ENCODE data around the gene MEGF11.

Gene MEGF11

DNA sequence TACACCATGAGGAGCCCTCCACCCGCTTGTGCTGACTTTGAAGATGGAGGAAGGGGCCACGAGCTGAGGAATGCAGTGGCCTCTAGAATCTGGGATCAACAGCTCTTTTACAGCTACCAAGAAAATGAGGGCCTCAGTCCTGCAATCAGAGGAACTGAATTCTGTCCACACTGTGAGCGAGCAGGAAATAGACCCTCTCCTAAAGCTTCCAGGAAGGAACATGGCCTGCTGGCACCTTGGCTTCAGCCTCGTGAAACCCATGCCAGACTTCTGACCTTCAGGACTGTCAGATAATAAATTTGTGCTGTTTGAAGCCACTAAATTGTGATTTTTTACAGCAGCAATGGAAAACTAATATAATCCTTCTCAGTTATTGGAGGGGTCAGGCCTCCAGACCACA is 322.3 kb downstream of the MEGF11 start:
- no peak for DNase-seq

DNA sequence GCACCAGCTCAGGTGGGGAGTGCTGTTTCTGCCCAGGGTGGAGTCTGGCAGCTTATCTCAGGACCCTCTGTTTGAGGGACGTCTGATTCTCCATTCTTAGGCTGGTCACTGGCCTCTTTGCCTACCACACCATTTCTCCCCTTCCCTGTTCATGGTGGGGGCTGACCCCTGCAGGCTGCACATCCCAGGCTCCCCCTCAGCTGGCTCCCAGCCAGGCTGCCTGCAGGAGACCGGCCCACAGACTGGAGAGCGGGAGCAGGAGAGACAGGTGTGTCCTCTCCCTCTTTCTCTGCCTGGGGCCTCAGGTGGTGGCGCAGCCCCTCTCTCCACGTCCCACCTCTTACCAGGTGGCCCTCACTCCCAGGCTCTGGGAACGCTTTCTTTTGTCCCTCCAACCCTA is 323.4 kb downstream of the MEGF11 start:
- DNase-seq, result no peak

GRCh38 chr15:65929573-65929972 is 324.0 kb downstream of the MEGF11 start:
- no peak for DNase-seq

- DNase-seq, result no peak
Observed at GRCh38 chr15:65927545-65927944, 326.0 kb downstream of the MEGF11 start.

DNA sequence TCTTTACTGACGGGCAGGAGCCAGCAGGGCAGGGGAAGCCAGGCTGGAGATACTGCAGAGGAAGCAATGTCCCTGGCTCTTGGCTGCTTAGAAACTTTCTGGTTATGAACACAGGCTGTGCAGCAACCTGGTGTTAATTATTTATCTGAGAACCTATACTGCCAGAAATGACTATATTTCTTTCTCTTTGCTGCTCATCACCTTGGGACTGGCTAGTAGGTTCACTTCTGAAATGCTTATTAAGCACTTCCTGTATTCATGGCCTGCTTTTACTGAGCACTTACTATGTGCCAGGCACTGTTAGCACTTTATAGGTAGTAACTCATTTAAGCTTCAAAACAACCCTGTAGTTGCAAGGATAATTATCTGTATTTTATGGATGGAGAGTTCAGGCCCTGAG is 326.7 kb downstream of the MEGF11 start:
- no peak for DNase-seq

DNA sequence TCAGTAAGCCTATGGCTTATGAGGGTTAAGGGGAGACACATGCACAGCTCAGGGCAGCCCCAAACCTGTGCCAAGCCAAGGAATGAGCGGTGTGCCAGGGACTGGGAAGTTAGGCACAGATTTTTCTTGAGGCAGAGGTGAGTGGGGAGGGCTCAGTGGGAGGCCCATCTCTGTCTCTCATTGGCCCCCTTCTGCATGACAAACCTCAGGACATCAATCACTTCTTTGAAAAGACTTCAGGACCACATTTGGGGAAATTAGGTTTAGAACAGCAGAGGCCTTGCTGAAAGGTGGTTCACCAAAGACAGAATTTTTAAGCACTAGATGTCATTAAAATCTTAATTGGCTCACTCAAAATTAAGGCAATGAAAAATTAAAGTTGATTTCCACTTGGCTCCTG is 327.1 kb downstream of the MEGF11 start:
- no peak for DNase-seq

- DNase-seq, result no peak
Observed at GRCh38 chr15:65925338-65925737, 328.2 kb downstream of the MEGF11 start.

GRCh38 chr15:65924004-65924403 is 329.5 kb downstream of the MEGF11 start:
- DNase-seq, result no peak

GRCh38 chr15:65923264-65923663 is 330.3 kb downstream of the MEGF11 start:
- no peak for DNase-seq

DNA sequence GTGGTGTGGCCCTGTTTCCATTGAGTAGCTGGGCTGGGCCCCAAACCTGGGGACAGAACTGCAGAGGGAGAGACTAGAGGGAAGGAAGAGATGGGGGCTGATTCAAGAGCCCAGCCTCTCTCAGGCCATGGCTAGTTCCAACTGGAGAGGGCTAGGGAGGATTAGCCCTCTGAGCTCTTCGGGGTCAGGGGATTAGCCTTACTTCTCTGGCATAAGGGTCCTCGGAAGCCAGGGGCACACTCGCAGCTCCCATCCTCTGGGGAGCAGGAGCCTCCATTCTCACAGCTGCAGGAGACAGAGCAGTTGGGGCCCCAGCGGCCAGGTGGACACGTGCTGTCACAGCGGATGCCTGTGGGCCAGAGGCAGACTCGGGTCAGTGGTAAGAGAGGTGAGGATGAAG is 330.9 kb downstream of the MEGF11 start:
- no peak for DNase-seq

DNA sequence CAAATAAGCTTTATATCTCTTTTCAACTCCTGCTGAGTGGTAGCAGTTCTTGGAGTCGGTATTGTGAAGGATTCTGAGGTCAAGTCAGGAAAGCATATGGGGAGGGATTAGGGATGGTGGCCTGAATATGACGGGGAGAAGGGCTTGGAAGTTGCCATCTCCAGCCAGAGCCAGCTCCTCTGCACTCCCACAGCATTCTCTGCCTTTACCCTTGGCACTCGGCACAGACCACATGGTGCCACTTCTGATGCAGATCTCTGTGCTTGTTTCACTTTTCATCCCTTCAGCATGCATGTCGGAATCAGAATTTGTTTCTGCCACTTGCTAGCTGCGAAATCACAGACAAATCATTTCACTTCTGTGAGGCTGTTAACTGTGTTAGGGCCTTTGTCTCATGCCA is 331.8 kb downstream of the MEGF11 start:
- DNase-seq, result no peak

- no peak for DNase-seq
Observed at GRCh38 chr15:65920825-65921309, 332.7 kb downstream of the MEGF11 start.

- DNase-seq, result no peak
Observed at GRCh38 chr15:65920121-65920520, 333.4 kb downstream of the MEGF11 start.

GRCh38 chr15:65919353-65919752 is 334.2 kb downstream of the MEGF11 start:
- DNase-seq, result no peak

- DNase-seq, result no peak
Observed at GRCh38 chr15:65918945-65919344, 334.6 kb downstream of the MEGF11 start.

DNA sequence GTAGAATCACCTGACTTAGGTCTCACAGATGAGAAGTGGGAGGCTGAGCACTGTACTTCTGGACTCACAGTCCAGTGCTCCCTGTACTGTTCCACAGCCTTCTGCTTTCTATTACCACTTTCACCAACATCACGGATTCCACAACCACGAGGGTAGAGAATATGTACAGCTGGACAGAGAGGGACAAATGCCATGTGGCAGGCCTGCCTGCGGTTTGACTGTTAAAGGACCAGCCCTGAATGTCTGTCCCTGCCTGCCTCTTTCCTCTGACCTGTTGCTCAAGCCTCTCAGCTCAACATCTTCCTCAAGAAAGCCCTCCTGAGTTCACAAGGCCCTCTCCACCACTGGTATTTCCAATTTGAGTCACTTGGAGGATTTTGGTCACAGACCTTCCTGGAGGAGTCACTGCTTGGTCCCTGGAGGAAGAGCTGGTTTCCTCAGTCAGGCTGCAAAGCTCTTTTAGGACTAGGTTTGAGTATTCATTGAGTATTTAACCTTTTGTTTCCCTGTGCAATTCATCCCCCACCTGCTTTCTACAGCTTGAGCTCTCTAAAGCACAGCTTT is 335.1 kb downstream of the MEGF11 start:
- no peak for DNase-seq

GRCh38 chr15:65917936-65918335 is 335.6 kb downstream of the MEGF11 start:
- DNase-seq, result no peak

GRCh38 chr15:65917407-65917756 is 336.2 kb downstream of the MEGF11 start:
- DNase-seq, result no peak

- DNase-seq, result peak; percentile 61
Observed at GRCh38 chr15:65916664-65917406, 336.7 kb downstream of the MEGF11 start.

- DNase-seq, result no peak
Observed at GRCh38 chr15:65916041-65916663, 337.4 kb downstream of the MEGF11 start.

DNA sequence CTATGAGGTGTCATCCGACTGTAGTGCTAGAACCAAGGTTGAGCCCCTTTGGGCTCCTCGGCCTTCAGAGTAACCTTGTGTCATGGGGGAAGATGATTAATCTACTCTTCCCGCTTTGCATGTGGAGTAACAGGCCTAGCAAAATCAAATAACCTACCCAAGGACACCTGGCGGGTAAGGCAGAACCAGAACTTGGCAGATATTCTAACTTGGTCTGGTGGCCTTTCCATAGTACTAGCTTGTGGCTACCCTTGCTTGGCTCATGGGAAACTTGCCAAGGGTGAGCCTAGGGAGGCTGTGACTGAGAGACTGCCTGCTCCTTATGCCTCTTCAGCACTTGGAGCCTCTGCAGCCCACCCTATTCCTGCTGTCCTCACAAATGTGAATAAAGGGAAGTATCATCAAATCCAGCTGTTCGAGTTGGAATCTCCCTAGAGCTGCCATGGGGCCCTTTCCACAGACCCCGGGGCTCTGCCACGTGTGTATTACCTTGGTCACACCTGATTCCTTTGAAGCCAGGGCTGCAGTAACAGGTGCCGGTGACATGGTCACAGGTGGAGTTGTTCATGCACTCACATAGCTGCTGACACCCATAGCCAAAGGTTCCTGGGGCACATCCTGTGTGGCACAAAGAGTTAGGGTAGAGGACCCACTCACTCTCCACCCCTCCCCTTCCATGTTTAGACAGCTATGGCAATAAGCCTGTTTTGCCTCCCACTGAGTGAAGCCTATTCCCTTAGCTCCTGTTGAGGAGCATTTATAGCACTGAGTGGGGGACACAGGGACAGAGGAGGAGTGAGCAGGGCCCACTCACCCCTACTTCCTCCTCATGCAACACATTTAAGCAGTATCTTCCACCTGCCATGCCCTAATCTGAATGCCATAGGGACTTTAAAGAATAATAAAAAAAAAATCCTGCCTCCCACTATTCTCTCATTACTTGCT is 338.3 kb downstream of the MEGF11 start:
- no peak for DNase-seq

GRCh38 chr15:65914386-65914785 is 339.2 kb downstream of the MEGF11 start:
- DNase-seq, result no peak

DNA sequence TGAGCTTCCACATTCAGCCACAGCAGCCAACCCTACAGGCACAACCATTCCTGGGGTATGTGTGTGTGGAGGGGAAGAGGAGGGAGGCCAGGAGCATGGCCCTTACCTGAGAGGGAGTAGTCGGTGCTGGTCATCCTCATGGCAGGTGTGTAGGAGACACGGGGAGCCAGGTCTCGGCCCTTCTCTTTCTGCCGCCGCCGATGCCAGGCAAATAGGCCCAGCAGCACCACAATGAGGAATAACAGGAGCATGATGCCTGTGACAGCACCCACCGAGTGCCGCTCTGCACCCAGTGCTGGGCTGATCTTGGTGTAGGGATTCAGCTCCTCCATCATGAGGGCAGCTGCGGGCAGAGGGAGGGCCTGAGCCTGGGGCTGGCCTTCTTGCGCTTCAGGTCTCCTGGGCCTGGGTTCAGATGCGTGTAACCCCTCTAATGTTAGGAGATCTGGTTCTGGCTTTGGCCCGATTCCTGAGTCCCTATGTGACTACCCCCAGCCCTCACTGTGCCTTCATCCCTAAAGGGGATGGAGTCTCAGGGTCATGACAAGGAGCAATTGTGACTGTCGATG is 339.8 kb downstream of the MEGF11 start:
- no peak for DNase-seq
